Activated T-cell treated with anti-CD3 and anti-CD28 coated beads, Interleukin-2, amount 50 U/mL, for 72 hours (primary cell): ENCODE results near the gene ELK3. TPM values are rescaled to one million over a fixed set of nuclear protein-coding genes. Genes with fewer than 3 reads are reported as not detected.

Experiments used
- ATAC-seq, 2 donors: fragments of 150-1000 bp; cut with Tn5 transposase; replicated peaks in 1 of 2; 2 replicates each; pipeline ENCODE4 v1.10.0; 2021; ENCODE audit warnings: moderate library complexity in 2 of 2, mild to moderate bottlenecking in 1 of 2
- DNase-seq, 2 donors: peaks; one replicate each; pipeline ENCODE4 v3.0.0; 2021 to 2022; ENCODE audit warnings: mixed read lengths in 1 of 2
- H3K27ac Mint-ChIP-seq: one replicate; pipeline ENCODE4 v1.8.0; 2022; ENCODE audit warnings: mild to moderate bottlenecking, moderate library complexity, mixed read lengths
- H3K27me3 Mint-ChIP-seq: one replicate; pipeline ENCODE4 v1.8.0; 2022; ENCODE audit warnings: low read depth, mixed read lengths
- H3K36me3 Mint-ChIP-seq, 2 donors: one replicate each; pipeline ENCODE4 v1.8.0; 2022; ENCODE audit warnings: mixed read lengths in 2 of 2, mild to moderate bottlenecking in 1 of 2; ENCODE audit not compliant: insufficient read depth in 2 of 2
- H3K4me1 Mint-ChIP-seq: one replicate; pipeline ENCODE4 v1.8.0; 2022; ENCODE audit warnings: low read depth, mixed read lengths
- H3K4me3 Mint-ChIP-seq, 2 donors: one replicate each; pipeline ENCODE4 v1.8.0; 2022; ENCODE audit warnings: mild to moderate bottlenecking in 2 of 2, mixed read lengths in 2 of 2, moderate library complexity in 2 of 2
- H3K9me3 Mint-ChIP-seq, 2 donors: one replicate each; pipeline ENCODE4 v1.8.0; 2022; ENCODE audit warnings: mixed read lengths in 2 of 2
- total RNA-seq, 2 donors: library from RNA; stranded (reverse); gene quantifications; one replicate each; pipeline ENCODE4 v1.2.3, GENCODE V29; 2022

The ELK3 gene
- total RNA-seq, 2 donors from 2014 or later = 31.2 to 34.9 TPM

DNA sequence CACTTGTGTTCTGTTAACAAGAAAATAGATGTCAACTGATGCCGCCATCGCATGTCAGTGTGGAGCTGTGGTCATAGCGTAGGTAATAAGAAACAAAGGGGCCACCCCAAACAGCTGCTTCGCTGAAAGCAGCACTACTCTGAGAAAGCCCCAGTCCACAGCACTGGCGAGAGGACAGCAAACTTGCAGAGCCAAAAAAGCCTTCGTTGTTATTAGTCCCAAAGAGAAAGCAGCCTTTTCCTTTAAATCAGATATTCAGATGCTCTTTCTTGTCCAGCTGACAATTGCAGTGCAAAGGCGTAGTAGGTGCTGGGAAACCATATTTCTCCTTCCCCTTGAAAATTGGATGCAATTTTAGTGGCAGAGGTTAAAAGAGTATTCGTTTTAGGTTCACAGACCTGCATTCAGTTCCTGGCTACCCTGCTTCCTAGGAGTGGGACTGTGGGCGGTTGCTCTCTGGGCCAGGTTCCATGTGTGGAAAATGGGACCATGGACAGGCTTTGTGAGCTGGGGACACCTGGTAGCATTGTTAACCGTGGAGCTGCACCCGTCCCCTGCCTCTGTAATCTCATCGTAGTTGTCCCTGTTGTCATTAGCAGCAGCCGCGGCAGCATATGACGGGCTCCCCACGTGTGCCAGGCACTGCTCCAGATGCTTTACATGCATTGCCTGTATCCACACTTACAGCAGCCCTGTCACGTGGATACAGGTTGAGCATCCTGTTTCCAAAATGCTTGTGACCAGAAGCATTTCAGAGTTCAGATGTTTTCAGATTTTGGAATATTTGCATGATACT lies 54.2 kb downstream of the ELK3 start:
- Mint-ChIP-seq H3K4me1 (peaks cover 43% of the 10 kb centered on the region), H3K9me3 (no peaks in the 10 kb centered on the region), H3K4me3 (no peak overlapping the region), H3K27me3 (no peaks in the 10 kb centered on the region), H3K36me3 (peaks cover 12 to 31% of the 10 kb centered on the region in 2 donors), H3K27ac (peak overlapping the region; percentile 32)
- no peak for ATAC-seq
- no peak for DNase-seq

DNA sequence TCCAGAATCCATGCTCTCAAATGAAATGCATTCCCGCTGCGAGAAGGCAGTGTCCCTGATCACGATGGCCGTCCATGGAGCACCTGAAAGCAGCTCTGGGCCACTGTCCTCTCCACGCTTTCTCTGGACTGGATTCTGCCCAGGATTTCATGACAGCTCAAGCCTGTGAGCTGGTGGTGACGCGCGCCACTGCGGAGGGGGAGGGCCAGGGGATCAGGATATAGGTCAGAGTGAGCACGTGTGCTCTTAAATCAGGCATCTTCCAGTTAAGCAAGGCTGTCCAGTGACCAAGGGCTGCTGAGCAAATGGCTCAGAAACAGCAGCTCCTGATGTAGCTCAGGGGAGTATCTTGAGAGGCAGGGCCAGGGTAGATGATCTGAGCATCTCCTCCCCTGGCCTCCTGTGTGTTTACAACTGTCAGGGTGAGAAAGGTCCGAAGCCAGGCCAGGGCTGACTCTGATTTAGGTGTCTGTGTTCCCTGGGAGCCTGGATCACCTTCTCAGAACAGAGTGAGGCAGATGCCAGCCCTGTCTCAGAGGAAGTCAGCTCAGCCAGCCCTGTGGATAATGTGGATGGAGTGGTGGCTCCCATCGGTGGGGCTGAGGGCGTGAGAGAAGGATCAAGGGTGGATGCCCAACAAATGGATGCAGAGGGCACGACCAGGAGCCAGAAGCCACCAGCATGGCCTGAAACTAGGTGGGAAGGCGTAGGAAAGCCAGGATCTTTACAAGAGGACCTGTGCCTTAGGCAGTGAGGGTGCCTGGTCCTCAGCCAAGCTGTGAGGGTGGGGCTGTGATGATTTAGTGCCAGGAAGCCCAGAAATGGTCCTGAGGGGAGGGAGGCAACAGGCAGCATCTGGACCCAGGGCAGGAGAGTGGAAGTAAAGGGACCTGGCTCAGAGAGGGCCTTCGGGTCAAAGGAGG lies 55.3 kb downstream of the ELK3 start:
- H3K27ac Mint-ChIP-seq = peak overlapping the region; percentile 93
- H3K4me3 Mint-ChIP-seq = no peak overlapping the region
- no peaks in the 10 kb centered on the region for H3K9me3 Mint-ChIP-seq
- H3K4me1 Mint-ChIP-seq = peaks cover 48% of the 10 kb centered on the region
- H3K27me3 Mint-ChIP-seq = no peaks in the 10 kb centered on the region
- no peak for DNase-seq
- ATAC-seq = no peak
- H3K36me3 Mint-ChIP-seq = peaks cover 12 to 32% of the 10 kb centered on the region in 2 donors

DNA sequence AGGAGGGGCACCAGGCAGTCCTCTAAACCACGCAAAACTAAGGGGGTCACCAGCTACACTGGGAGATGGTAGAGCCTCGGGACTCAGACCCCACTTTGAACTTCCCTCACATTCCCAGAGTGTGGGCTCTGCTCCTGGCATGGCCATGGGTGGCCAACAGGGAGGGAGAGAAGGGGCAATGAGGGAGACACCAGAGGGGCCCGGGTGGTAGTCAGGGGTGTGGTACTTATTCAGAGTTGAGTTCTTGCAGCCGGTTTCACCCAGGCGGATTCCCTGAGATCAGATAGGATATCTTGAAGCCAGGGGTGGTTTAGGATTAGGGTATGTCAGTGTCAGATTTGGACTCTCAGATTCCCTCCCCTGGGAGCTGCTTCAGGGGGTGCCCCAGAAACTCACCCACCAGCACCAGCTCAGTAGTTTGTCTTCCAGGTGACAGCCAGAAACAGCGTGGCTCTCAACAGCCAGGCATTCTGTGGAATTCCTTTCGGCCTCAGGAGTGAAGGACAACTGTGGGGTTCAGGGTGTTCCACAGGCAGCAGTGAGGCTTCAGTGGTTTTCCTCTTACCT lies 56.0 kb downstream of the ELK3 start:
- Mint-ChIP-seq H3K4me3 (no peak overlapping the region), H3K4me1 (peaks cover 48% of the 10 kb centered on the region), H3K9me3 (no peaks in the 10 kb centered on the region), H3K27ac (peak overlapping the region; percentile 93), H3K36me3 (peaks cover 12 to 38% of the 10 kb centered on the region in 2 donors), H3K27me3 (no peaks in the 10 kb centered on the region)
- DNase-seq = no peak
- no peak for ATAC-seq

DNA sequence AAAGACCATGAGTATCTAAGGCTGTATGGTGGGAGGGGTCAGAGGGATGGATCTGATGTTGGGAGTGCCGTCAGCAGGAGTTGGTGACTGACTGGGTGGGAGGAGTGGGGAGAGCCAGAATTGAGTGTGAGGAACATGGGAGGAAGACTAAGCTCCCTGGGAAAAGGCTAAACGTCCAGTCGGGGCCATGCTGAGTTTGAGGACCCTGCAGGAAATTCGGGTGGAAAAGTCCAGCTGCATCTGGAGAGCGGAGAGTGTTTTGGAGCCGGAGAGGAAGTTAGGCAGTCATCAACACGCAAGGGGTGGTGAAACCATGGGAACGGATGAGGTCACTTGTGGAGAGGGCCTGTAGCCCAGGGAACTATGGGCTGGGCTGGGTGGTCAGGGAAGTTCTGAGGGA lies 60.9 kb downstream of the ELK3 start:
- peak overlapping the region; percentile 21 for H3K27ac Mint-ChIP-seq

DNA sequence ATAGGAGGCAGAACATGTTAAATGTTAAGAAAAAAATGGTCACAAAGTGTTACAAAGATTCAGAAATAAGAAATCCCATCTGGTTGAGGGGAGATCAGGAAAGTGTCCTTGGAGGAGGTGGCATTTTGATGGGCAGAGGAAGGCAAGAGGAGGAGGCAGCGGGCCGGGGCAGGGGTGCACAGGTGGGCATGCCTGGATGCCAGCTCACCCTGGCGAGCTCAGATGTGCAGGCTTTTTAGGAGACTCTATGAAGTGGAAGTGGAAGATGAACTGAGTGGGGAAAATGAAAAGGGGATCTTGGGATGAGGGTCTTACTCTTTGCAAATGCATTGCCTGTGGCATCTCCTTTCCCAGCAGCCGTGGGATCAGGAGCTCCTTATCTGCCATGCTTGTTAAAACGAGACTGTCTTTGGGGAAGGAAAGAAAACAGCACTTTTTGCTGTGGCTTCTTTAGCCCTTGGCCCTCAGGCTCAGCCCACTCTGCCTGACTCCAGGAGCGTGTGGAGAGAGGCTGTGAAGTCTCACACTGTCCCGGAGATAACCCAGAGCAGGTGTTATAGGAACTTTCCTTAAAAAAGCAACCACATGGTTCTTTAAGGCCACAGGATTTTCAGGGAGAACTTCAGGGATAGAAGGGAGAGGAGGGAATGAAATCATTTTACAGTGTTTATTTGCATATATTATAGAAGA lies 62.6 kb downstream of the ELK3 start:
- Mint-ChIP-seq H3K4me1 (peaks cover 6% of the 10 kb centered on the region), H3K9me3 (no peaks in the 10 kb centered on the region), H3K27ac (no peak overlapping the region), H3K36me3 (peaks cover 8 to 28% of the 10 kb centered on the region in 2 donors), H3K27me3 (no peaks in the 10 kb centered on the region), H3K4me3 (no peak overlapping the region)
- ATAC-seq = no peak
- no peak for DNase-seq

More for the DNA sequence above, 60.9 kb downstream of the ELK3 start:
- Mint-ChIP-seq H3K27me3 (no peaks in the 10 kb centered on the region), H3K9me3 (no peaks in the 10 kb centered on the region), H3K36me3 (peaks cover 6 to 27% of the 10 kb centered on the region in 2 donors), H3K4me3 (no peak overlapping the region), H3K4me1 (peaks cover 20% of the 10 kb centered on the region)
- ATAC-seq = no peak
- no peak for DNase-seq

DNA sequence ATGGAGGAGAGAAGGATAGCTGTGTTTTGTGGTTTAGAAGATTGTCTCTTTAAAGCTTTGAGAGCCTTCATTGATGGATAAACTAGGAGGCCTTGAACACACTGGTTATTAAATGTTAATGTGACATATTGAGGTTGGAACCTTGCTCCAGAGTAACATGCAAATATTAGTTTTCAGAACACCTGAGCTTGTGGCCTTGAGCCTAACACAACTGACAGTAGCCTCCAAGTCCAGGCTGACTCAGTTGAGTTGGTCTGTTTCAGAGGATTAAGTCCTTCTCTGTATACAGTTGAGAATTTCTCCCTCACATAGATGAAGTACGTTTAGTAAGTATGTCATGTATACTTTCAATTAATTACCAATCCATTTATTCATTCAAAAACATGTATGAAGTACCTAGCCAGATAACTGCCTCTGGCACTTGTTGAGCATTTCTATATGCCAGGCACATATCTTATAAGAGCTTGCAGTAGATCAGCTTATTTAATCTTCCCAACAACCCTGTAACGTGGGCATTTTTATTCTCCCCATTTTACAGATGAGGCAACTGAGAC lies 63.5 kb downstream of the ELK3 start:
- DNase-seq = no peak
- Mint-ChIP-seq H3K4me3 (no peak overlapping the region), H3K9me3 (no peaks in the 10 kb centered on the region), H3K4me1 (peaks cover 6% of the 10 kb centered on the region), H3K36me3 (peaks cover 6 to 23% of the 10 kb centered on the region in 2 donors), H3K27me3 (no peaks in the 10 kb centered on the region), H3K27ac (no peak overlapping the region)
- no peak for ATAC-seq

DNA sequence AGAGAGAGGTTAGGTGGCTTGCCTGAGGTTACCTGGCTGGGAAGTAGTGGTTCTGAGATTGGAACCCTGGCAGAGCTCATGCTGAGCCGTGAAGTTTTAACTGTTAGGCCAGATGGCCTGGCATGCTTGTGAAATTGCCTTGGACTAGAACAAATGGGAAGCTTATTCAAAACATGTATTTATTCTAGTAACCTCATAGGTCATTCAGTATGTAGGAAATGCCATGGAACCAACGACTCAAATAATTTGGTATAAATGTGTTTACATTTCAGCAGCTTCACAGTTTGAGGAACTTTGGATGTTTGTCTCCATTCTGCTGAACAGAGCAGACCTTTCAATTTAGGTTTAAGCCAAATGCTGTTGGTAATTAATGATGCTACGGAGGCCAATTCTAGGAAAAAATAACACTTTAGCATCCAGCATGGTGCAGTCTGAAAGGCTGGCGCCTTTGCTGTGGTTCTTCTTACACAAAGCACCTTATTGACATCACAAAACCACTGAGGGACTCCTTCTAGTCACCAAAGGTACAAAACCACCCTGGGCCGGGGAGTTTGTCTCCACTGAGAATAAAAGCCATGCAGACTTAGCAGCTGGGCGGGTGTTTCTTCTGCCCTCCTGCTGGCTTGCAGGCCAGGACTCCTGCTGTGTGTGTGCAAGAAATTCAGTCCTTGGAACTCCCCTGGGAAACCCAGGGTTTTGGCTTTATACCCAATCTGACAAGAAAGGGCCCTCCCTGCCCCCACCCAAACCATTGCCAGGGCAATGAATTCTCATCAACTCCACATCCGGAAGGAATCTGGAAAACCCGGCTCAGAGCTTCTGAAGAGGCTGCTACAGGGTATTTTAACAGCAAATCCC lies 64.2 kb downstream of the ELK3 start:
- ATAC-seq (peak; percentile 61 to 69), DNase-seq (peak; percentile 30 to 35)
- Mint-ChIP-seq H3K27me3 (no peaks in the 10 kb centered on the region), H3K4me3 (no peak overlapping the region), H3K4me1 (peaks cover 6% of the 10 kb centered on the region), H3K9me3 (no peaks in the 10 kb centered on the region), H3K36me3 (peaks cover 6 to 21% of the 10 kb centered on the region in 2 donors), H3K27ac (no peak overlapping the region)

DNA sequence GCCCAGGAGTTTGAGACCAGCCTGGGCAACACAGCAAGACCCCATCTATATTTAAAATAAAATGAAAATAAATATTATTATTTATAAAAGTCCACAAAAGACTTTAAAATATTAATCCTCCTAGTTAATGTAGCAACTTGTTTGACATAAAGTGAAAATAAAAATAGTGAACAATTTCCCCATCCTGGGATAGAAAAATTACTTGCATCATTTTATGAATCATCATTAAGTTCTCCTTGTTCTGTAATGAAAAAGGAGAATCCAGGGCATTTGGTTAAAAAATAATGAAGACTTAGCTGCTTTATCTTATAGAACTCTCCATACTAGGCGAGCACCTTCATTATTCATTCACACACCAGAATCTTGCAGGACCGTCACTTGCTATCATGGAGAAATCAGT lies 66.1 kb downstream of the ELK3 start:
- H3K36me3 Mint-ChIP-seq = peaks cover 13 to 27% of the 10 kb centered on the region in 2 donors
- ATAC-seq = no peak
- H3K27me3 Mint-ChIP-seq = no peaks in the 10 kb centered on the region
- no peak for DNase-seq
- H3K27ac Mint-ChIP-seq = no peak overlapping the region
- H3K9me3 Mint-ChIP-seq = no peaks in the 10 kb centered on the region
- H3K4me1 Mint-ChIP-seq = no peaks in the 10 kb centered on the region
- no peak overlapping the region for H3K4me3 Mint-ChIP-seq

DNA sequence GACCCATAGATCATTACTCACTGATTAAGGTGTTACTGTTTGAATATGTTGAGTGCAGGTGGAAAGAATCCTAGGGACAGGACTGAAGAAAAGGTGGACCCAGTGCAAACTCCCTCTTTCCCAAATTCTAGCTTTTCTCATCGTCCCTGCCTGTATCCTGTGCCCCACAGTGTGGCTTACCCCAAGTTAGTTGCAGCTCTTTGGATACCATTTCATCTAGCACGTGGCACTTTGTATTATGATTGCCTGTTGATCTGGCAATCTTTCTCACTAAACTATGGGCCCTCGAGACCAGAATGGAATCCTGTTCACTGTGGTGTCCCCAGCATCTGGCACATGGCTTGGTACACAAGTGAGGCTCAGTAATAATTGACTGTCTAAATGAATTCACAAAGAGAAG lies 66.5 kb downstream of the ELK3 start:
- DNase-seq (no peak), ATAC-seq (no peak)
- Mint-ChIP-seq H3K4me1 (no peaks in the 10 kb centered on the region), H3K27me3 (no peaks in the 10 kb centered on the region), H3K27ac (peak overlapping the region; percentile 76), H3K4me3 (no peak overlapping the region), H3K36me3 (peaks cover 13 to 26% of the 10 kb centered on the region in 2 donors), H3K9me3 (no peaks in the 10 kb centered on the region)

DNA sequence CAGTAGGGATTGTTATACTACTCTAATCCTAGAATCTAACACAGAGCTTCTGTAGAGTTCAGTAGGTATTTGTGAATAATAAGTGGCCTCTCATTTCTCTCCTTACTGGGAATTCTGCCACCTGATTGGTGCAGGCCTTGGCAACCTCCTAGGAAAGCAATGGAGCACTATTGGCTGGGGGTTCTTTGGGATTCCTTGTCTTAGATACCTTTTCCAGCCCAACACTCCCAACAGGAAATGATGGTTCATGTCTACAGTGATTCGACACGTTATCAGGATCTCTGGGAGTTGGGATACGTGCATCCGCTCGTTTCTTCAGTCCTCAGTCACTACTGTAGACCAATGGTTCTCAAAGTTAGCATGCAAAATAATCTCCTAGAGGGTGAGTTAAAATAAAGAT lies 67.4 kb downstream of the ELK3 start:
- ATAC-seq (no peak), DNase-seq (no peak)
- H3K9me3 Mint-ChIP-seq = no peaks in the 10 kb centered on the region
- no peak overlapping the region for H3K27ac Mint-ChIP-seq
- H3K4me1 Mint-ChIP-seq = no peaks in the 10 kb centered on the region
- peaks cover 13 to 26% of the 10 kb centered on the region in 2 donors for H3K36me3 Mint-ChIP-seq
- no peak overlapping the region for H3K4me3 Mint-ChIP-seq
- H3K27me3 Mint-ChIP-seq = no peaks in the 10 kb centered on the region

DNA sequence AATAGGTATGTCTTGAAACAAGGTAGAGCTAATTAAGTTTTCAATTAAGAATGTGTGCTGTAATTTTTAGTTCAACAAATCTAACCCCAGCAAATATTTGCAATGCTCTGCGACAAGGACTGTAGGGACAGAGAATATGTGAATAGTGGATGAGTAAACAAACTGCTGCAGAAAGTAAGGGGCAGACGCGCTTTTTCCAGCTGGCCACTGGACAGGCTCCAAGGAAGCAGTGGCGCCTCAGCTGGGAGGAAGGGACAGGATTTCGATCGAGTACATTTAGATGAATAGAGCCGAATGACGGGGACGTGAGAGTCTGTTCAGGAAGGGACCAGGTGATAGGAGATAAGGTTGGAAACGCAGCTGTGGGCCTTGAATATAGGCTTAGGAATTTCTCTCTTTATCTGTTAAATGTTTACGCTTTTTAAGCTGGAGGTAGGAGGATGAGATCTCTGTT lies 69.3 kb downstream of the ELK3 start:
- DNase-seq (no peak), ATAC-seq (no peak)
- Mint-ChIP-seq H3K27ac (peak overlapping the region; percentile 13), H3K36me3 (peaks cover 13 to 33% of the 10 kb centered on the region in 2 donors), H3K4me3 (no peak overlapping the region), H3K4me1 (no peaks in the 10 kb centered on the region), H3K27me3 (no peaks in the 10 kb centered on the region), H3K9me3 (no peaks in the 10 kb centered on the region)

DNA sequence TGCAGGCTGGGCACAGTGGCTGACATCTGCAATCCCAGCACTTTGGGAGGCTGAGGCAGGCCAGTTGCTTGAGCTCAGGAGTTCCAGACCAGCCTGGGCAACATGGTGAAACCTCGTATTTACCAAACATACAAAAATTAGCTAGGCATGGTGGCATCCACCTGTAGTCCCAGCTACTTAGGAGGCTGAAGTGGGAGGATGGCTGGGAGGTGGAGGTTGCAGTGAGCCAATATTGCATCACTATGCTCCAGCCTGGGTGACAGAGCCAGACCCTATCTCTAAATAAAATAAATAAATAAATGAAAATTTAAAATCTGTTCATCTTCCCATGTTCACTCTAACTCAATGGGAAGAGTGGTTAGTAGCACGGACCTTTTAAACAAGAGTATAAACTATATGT lies 71.2 kb downstream of the ELK3 start:
- Mint-ChIP-seq H3K27ac (peak overlapping the region; percentile 44), H3K27me3 (no peaks in the 10 kb centered on the region), H3K4me3 (no peak overlapping the region), H3K36me3 (peaks cover 13 to 33% of the 10 kb centered on the region in 2 donors), H3K9me3 (no peaks in the 10 kb centered on the region), H3K4me1 (no peaks in the 10 kb centered on the region)
- ATAC-seq (no peak), DNase-seq (no peak)
